H1 (cell line): ENCODE data around the gene MTPN.

Source experiments
- EP300 ChIP-seq, 2 experiments: IDR thresholded peaks; 1 replicate in 1 of 2; 2 replicates in 1 of 2; pipeline ENCODE4 v1.6.1; 2011 to 2012; ENCODE audit warnings: low read depth in 2 of 2, low read length in 2 of 2, mild to moderate bottlenecking in 2 of 2, borderline replicate concordance in 1 of 2, inconsistent platforms in 1 of 2, moderate library complexity in 1 of 2
- JUND ChIP-seq: IDR thresholded peaks from 2 replicates; pipeline ENCODE4 v1.6.1; 2011; ENCODE audit warnings: mild to moderate bottlenecking, improper control_type of control experiment, low read length
- MAFK ChIP-seq: IDR thresholded peaks from 2 replicates; pipeline ENCODE4 v1.6.1; 2012; ENCODE audit warnings: low read depth, mild to moderate bottlenecking, improper control_type of control experiment, low read length
- POLR2A ChIP-seq, 2 experiments: IDR thresholded peaks; 1 replicate in 1 of 2; 2 replicates in 1 of 2; pipeline ENCODE4 v1.6.1; 2011; ENCODE audit warnings: low read depth in 2 of 2, low read length in 2 of 2, mild to moderate bottlenecking in 2 of 2; ENCODE audit errors: control extremely low read depth in 1 of 2
- POLR2AphosphoS5 ChIP-seq: IDR thresholded peaks from 2 replicates; pipeline ENCODE4 v1.6.1; 2011; ENCODE audit warnings: low read depth, low read length
- SUZ12 ChIP-seq: fragments of 200-600 bp; sonication (generic); IDR thresholded peaks from 2 replicates; pipeline ENCODE4 v1.6.1; 2012; ENCODE audit warnings: mild to moderate bottlenecking, inconsistent platforms, low read length, moderate library complexity, mixed read lengths

DNA sequence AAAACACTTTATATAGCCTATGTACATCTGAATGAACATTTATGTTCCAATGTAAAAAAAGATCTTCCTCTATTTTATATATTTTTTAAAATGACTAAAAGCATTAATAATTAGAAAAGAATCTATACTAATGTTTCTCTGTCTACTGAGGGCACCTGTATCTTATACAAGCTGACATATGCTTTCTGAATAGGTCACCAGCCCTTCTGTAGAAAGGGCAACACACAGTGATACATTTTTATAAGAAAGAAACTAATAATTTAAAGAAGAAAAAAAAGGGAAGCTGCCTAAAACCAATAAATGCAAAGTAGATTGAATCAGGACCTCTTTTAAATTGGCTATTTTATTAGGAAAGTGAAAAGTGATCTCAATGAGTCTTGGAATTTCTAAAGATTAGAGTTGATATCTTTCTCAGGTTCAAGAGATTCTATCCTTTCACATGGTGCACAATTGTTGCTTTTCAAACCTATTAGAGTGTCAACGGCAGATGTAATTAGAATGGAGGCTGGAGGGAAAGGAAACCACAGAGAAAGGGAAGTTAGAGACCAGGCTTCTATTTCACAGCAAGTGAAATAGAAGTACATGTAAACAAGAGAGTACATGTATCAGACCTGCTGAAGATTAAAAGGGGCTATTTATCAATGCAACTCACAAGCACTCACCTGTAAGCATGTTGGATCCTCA, 6.3 kb downstream of the MTPN start:
- TF ChIP-seq MAFK (no peak), JUND (no peak), POLR2AphosphoS5 (no peak), EP300 (IDR thresholded peaks at IDR 0.05; ENCODE audit: borderline replicate concordance in 1 of 2, low read depth in 2 of 2, low read length in 2 of 2) (no peak), POLR2A (IDR thresholded peaks at IDR 0.05; ENCODE audit: control extremely low read depth in 1 of 2, low read depth in 2 of 2, low read length in 2 of 2) (no peak), SUZ12 (no peak)
